Stimulated activated CD4-positive, alpha-beta T cell treated with anti-CD3 and anti-CD28 coated beads, Interleukin-1b, Interleukin-23, amount 100 ng/mL, for 48 hours (primary cell): ENCODE results near the gene ZDHHC6.
A peak's percentile ranks its signal among the peaks of the same experiment; 100 is the strongest.
"Not testable (repeated sequence)": the region's sequence is repeated elsewhere in the genome, so short reads cannot be mapped to it uniquely, and the experiment has no call there.

ENCODE experiments used
- DNase-seq: peaks from one replicate; pipeline ENCODE4 v3.0.0-alpha.2; 2020

The ZDHHC6 gene

GRCh38 chr10:112442063-112442462 is 4.7 kb downstream of the ZDHHC6 start:
- no peak for DNase-seq

GRCh38 chr10:112441520-112441919 is 5.2 kb downstream of the ZDHHC6 start:
- no peak for DNase-seq

DNA sequence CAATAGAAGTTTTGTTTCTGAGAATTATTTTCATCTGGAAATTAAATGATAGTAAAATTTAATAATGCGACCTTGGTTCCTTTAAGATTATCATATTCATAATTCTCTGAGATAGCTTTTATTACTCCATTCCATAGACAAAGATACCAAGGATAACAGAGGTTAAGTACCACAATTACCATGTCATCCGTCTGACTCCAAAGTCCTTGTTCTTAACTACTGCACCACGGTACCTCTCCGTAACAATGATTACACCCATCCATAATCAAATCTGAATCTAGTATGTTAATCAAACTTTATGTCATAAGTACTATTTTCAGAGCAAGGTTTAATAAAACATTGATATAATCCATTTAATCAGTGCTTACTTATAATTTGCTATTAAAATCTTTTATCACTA is 8.4 kb downstream of the ZDHHC6 start:
- DNase-seq, result no peak

GRCh38 chr10:112434988-112435619 is 11.6 kb downstream of the ZDHHC6 start:
- no peak for DNase-seq

DNA sequence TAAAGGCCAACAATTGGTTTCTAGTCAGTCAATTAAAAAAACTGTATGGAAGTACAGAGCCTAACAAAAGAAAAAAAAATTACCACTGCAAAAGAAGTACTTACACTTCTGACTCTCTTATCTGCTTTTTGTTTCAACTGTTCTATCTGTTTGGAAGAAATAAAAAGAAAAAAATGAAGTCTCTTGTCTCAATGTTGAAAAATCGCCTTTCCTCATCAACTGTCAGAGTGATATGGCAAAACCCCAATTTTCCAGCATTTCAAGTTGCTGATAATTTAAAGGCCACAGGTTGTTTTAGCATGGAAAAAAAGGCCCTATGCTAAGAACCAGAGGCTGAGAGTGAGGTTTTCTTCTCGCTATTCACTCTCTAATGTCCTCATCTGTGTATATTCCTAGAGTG is 13.6 kb downstream of the ZDHHC6 start:
- no peak for DNase-seq

DNA sequence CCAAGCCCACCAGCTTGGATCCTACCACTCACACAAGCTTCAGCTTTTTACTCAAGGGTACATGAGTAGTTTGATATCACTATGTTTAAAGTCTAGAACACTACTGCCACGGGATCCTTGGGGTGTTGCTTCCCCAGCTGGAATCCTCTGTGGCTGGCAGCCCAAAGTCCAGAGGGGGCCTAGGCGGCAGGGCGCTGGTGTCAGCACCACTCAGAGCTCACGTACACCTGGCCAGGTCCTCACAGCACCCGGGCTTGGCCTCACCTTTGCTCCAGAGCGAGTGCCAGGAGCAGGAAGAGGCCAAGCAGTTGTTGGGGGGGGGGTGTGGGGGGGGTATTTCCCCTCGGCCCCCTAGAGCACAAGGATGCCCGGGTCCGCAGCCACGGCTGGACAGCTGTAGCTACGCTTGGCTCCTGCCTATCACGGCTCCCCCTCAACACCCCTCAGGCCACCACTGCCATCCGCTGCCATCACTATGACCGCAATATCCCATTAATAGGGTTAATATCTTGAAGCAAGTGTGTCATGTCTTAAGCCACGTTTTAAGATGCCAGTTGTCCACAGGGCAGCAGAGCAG is 17.0 kb downstream of the ZDHHC6 start:
- DNase-seq, result no peak

DNA sequence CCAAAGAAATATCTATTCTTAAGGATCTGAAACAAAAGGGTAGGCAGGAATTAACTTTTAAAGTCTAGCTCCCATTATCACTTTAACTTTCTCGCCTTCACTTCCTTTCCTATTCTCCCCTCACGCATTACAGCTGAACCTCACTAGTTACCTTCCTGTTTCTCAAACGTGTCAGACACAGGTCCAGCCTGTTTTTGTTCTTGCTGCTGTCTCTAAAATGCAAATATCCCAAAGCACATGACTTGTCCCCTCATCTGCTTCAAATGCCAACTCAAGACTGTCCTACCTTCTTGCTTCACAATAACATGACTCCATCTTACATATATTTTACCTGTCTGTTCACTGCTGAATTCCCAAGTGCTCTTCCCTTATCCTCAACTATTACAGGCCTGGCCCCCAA is 17.6 kb downstream of the ZDHHC6 start:
- DNase-seq, result no peak

GRCh38 chr10:112426111-112426510 is 20.6 kb downstream of the ZDHHC6 start:
- DNase-seq, result no peak

DNA sequence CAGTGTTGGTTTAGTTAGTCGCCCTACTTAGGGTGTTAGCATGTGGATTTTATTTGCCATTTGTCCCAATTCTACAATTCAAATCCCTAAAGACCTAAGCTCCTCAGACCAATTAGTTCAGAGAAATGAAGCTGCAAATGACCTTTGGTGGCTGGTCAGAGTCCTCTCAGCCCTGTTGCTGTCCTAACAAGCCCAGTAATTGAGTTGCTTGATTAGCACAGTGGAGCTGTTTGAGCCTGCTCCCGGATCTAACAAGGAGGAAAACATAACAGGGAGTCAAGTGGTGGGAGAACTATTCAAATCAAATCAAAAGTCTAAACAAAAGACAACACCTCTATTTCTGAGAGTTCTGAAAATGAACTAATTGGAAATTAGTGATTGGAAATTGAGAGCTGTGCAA is 22.1 kb downstream of the ZDHHC6 start:
- DNase-seq, result no peak

- DNase-seq, result no peak
Observed at GRCh38 chr10:112421731-112422130, 25.0 kb downstream of the ZDHHC6 start.

DNA sequence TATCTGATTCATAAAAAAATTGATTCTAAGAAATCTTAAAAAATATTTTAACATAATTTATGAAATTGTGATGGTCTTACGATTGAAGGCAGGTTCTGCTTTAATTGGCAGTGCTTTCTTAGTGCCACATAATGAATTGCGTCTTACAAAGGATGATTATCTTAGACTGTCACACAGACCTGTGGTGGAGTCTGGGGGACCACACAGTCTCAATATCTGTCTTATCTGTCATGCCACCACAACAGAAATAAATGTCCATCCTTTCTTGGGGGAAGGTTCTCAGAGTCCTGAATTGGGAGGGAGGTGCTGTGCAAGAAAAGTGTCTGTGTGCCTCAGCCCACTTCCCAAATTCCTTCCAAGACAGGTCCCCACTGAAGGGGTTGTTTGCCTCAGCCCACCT is 34.0 kb downstream of the ZDHHC6 start:
- DNase-seq, result no peak

- DNase-seq, result no peak
Observed at GRCh38 chr10:112409755-112410154, 37.0 kb downstream of the ZDHHC6 start.

DNA sequence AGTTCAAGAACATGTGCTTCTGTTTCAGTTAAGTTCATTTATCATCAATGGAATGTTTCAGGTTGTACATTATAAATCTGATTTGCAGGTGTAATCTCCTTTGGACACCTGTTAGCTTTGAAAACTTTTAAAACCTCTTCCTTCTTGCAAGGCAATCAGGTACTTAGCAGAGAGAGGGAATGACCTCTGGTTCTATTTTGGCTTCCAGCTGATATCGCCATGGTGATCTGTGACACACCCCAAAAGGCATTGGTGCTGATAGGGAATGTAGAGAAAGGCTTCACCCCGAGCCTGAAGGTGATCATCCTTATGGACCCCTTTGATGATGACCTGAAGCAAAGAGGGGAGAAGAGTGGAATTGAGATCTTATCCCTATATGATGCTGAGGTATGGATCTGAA is 37.4 kb downstream of the ZDHHC6 start:
- no peak for DNase-seq

- DNase-seq, result no peak
Observed at GRCh38 chr10:112407696-112408095, 39.0 kb downstream of the ZDHHC6 start.

GRCh38 chr10:112406806-112407205 is 39.9 kb downstream of the ZDHHC6 start:
- not testable (repeated sequence) for DNase-seq

GRCh38 chr10:112404617-112405016 is 42.1 kb downstream of the ZDHHC6 start:
- DNase-seq, result no peak

DNA sequence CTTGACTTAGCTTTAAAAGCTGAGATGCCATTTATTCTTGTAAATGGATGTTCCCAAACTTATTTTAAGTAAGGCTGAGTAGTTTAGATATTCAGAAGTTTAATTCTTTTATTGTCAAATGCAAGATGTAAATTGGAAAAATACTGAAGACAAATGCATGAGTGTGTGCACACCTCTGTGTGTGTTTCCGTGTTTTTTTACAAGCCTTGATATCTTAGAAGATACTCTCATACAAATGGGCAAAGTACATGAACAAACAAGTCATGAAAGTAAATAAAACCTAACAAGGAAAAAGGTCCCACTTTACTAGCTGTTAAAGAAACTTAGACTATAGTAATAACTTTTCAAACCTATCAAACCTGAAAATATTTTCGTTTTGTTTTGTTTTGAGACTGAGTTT is 43.8 kb downstream of the ZDHHC6 start:
- no peak for DNase-seq

- DNase-seq, result no peak
Observed at GRCh38 chr10:112397592-112397991, 49.1 kb downstream of the ZDHHC6 start.

- no peak for DNase-seq
Observed at GRCh38 chr10:112395809-112396530, 50.7 kb downstream of the ZDHHC6 start.

- DNase-seq, result no peak
Observed at GRCh38 chr10:112394475-112394875, 52.2 kb downstream of the ZDHHC6 start.

DNA sequence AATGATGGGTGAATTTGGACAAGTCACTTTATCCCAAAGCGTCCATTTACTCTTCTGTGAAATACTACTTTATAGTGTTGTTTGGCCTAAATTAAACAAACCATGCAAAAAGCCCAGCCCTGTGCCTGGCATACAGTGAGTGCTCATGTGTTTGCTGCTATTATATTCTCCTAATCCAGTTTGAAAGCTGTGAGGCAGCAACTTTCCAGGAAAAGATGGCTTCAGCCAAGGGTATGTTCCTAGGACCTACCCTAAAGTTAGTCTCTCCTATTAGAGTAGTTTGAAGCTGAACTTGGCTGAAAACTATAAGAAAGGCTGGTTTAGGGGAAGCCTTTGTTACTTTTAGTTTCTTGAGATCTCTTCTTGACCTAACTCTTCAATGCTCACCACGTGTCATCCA is 52.9 kb downstream of the ZDHHC6 start:
- no peak for DNase-seq

DNA sequence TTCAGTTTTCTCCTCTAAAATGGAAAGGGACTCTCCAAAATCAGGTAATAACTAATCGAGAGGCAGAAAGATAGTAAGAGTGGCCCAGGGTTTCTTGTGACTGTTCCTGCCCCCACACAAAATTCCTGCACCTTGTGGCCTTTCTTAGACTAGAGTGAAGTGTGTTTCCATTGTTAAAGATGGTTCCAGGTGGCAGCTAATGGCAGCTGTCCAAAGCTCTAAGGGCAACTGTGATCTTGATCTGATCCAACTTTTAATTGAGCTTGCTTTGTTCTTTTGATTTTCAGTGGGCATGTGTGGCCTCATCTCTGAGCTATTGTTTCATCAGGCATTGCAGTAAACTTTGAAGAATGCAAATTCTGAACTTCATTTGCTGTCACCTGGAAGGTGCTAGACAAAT is 53.4 kb downstream of the ZDHHC6 start:
- no peak for DNase-seq

DNA sequence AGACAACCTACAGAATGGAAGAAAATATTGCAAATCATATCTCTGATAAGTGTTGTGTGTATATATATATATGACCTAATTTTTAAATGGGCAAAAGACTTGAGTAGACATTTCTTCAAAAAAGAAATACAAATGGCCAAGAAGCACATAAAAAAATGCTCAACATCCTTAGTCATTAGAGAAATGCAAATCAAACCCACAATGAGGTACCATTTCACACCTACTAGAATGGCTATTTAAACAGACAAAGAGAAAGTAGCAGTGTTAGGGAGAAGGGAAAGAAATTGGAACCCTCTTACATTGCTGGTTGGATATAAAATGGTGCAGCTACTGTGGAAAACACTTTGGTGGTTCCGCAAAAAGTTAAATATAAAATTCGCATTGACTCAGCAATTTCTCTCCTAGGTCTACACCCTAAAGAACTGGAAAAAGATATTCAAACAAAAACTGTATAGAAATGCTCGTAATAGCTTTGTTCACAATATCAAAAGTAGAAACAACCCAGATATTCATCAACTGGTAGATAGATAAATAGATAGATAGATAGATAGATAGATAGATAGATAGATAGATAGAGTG is 56.5 kb downstream of the ZDHHC6 start:
- no peak for DNase-seq

DNA sequence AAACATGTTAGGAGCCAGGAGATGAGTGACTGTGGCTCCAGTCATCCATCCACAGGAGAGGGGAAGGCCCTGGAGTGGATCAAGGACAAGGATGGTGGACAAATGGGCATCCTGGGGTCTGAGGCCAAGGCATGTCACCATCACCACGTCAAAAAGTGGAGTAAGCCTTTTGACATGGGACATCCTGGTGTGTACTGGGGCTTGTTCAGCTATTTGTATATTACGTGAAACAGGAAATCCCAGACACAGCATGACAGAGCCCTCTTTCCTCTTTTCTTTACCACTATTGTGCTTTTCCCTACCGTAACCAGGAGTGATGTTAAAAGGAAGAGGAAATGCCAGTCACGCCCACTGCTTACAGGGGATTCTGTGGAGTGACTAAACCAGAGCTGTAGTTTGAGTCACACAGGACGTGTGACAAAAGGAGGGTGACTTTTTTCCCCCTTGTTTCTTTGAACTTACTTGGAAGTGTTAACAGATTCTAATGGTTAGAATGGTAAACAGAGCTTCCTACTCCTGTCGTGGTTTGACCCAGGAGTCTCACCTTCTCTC is 57.4 kb downstream of the ZDHHC6 start:
- peak; percentile 67 for DNase-seq
